HepG2 (cell line): ENCODE data around the gene PALM2AKAP2. TPM values are rescaled to one million over a fixed set of nuclear protein-coding genes. Genes with fewer than 3 reads are reported as not detected.

Experiments
- ATAD3A ChIP-seq: sonication (generic); formaldehyde crosslinking; IDR thresholded peaks from 2 replicates; pipeline ENCODE4 v1.4.0; 2020; ENCODE audit warnings: missing genetic modification reagents
- BRCA1 ChIP-seq: sonication (generic); formaldehyde crosslinking; IDR thresholded peaks from 2 replicates; pipeline ENCODE4 v1.4.0; 2020; ENCODE audit warnings: missing genetic modification reagents
- DNMT1 ChIP-seq: sonication (generic); formaldehyde crosslinking; IDR thresholded peaks from 2 replicates; pipeline ENCODE4 v1.5.1; 2020; ENCODE audit warnings: mild to moderate bottlenecking, missing genetic modification reagents
- HDAC6 ChIP-seq: fragments of 200-600 bp; sonication (generic); IDR thresholded peaks from 2 replicates; pipeline ENCODE4 v1.7.0; 2017; ENCODE audit warnings: mild to moderate bottlenecking, antibody characterized with exemption, low read length, low read depth
- MTF2 ChIP-seq: sonication (generic); formaldehyde crosslinking; IDR thresholded peaks from 2 replicates; pipeline ENCODE4 v1.5.0; 2020; ENCODE audit warnings: missing genetic modification reagents, borderline replicate concordance
- SP1 ChIP-seq, 2 experiments: fragments of 450-650 bp in 1 of 2; sonication (generic) in 1 of 2; formaldehyde crosslinking in 1 of 2; IDR thresholded peaks; 2 replicates each; pipeline versions ENCODE4 v1.4.0 to v1.6.1; 2016 to 2020; ENCODE audit warnings: missing genetic modification reagents in 1 of 2
- ZBTB8A ChIP-seq: sonication (generic); formaldehyde crosslinking; IDR thresholded peaks from 2 replicates; pipeline ENCODE4 v1.4.0; 2020; ENCODE audit warnings: mild to moderate bottlenecking, low read depth, missing genetic modification reagents, borderline replicate concordance
- ZIK1 ChIP-seq: sonication (generic); formaldehyde crosslinking; IDR thresholded peaks from 2 replicates; pipeline ENCODE4 v1.5.0; 2020; ENCODE audit warnings: mild to moderate bottlenecking, low read depth, missing genetic modification reagents, borderline replicate concordance
- ZZZ3 ChIP-seq: sonication (generic); formaldehyde crosslinking; IDR thresholded peaks from 2 replicates; pipeline ENCODE4 v1.4.0; 2020; ENCODE audit warnings: missing genetic modification reagents, mild to moderate bottlenecking, borderline replicate concordance
- polyA plus RNA-seq, 8 experiments: library from polyadenylated mRNA; depleted of rRNA in 3 of 8; stranded (reverse) in 7 of 8; unstranded in 1 of 8; fragments of >200 nt; fragmentation: Illumina TruSeq in 4 of 8; extraction: Trizol in 4 of 8; gene quantifications; 2 replicates each; pipeline versions ENCODE4 v1.2.1 to v1.2.3, GENCODE V29; 2011 to 2016; ENCODE audit warnings: low read depth in 4 of 8, missing spikeins in 1 of 8, mixed read lengths in 1 of 8; ENCODE audit not compliant: insufficient read depth in 1 of 8
- total RNA-seq, 5 experiments: library from RNA; depleted of rRNA; stranded (reverse); fragments of >200 nt; fragmentation: Illumina TruSeq; extraction: Trizol; gene quantifications; 2 replicates each; pipeline ENCODE4 v1.2.3, GENCODE V29; 2016; ENCODE audit warnings: low read depth in 1 of 5
- TF ChIP-seq, protein P1 (sequence below): sonication (generic); formaldehyde crosslinking; IDR thresholded peaks from 2 replicates; pipeline ENCODE4 v1.4.0; 2020; ENCODE audit warnings: missing genetic modification reagents
- TF ChIP-seq, protein P2 (sequence below): fragments of 450-650 bp; IDR thresholded peaks from 2 replicates; pipeline ENCODE4 v1.6.1; 2016
- TF ChIP-seq, protein P3 (sequence below): sonication (generic); formaldehyde crosslinking; IDR thresholded peaks from 2 replicates; pipeline ENCODE4 v1.5.1; 2020; ENCODE audit warnings: mild to moderate bottlenecking, moderate library complexity, missing genetic modification reagents
- TF ChIP-seq, protein P4 (sequence below): sonication (generic); formaldehyde crosslinking; IDR thresholded peaks from 2 replicates; pipeline ENCODE4 v1.4.0; 2020; ENCODE audit warnings: mild to moderate bottlenecking, missing genetic modification reagents

Gene PALM2AKAP2
- total and polyA plus RNA-seq, 2 of the 13 experiments (the other 11 are each of a cell fraction or from before 2014, with no cell fraction given), result 0.25 to 1.8 TPM

DNA sequence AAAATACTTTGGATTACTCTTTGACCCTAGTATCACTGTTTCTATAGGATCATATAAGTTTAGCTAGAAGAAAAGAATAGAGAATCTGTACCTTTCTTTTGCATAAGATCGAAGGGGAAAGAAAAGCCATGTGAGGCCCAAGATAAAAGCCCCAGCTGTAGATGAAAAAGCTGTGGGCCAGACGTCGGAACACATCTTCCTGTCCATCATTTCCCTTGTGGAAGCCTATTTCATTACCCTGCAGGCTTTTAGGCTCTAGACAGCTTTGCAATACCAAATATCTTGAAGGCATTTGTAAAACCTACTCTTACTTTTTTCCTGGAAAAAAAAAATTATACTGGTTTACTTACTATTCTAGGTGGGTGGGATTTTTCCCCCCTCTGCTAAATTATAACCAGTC is 10.0 kb downstream of the PALM2AKAP2 start (continued):
- no peak for TF ChIP-seq ATAD3A (CRISPR knock-in tag)
- TF ChIP-seq, protein P1, sequence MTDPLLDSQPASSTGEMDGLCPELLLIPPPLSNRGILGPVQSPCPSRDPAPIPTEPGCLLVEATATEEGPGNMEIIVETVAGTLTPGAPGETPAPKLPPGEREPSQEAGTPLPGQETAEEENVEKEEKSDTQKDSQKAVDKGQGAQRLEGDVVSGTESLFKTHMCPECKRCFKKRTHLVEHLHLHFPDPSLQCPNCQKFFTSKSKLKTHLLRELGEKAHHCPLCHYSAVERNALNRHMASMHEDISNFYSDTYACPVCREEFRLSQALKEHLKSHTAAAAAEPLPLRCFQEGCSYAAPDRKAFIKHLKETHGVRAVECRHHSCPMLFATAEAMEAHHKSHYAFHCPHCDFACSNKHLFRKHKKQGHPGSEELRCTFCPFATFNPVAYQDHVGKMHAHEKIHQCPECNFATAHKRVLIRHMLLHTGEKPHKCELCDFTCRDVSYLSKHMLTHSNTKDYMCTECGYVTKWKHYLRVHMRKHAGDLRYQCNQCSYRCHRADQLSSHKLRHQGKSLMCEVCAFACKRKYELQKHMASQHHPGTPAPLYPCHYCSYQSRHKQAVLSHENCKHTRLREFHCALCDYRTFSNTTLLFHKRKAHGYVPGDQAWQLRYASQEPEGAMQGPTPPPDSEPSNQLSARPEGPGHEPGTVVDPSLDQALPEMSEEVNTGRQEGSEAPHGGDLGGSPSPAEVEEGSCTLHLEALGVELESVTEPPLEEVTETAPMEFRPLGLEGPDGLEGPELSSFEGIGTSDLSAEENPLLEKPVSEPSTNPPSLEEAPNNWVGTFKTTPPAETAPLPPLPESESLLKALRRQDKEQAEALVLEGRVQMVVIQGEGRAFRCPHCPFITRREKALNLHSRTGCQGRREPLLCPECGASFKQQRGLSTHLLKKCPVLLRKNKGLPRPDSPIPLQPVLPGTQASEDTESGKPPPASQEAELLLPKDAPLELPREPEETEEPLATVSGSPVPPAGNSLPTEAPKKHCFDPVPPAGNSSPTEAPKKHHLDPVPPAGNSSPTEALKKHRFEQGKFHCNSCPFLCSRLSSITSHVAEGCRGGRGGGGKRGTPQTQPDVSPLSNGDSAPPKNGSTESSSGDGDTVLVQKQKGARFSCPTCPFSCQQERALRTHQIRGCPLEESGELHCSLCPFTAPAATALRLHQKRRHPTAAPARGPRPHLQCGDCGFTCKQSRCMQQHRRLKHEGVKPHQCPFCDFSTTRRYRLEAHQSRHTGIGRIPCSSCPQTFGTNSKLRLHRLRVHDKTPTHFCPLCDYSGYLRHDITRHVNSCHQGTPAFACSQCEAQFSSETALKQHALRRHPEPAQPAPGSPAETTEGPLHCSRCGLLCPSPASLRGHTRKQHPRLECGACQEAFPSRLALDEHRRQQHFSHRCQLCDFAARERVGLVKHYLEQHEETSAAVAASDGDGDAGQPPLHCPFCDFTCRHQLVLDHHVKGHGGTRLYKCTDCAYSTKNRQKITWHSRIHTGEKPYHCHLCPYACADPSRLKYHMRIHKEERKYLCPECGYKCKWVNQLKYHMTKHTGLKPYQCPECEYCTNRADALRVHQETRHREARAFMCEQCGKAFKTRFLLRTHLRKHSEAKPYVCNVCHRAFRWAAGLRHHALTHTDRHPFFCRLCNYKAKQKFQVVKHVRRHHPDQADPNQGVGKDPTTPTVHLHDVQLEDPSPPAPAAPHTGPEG (CRISPR knock-in tag), result no peak
- TF ChIP-seq, protein P2, sequence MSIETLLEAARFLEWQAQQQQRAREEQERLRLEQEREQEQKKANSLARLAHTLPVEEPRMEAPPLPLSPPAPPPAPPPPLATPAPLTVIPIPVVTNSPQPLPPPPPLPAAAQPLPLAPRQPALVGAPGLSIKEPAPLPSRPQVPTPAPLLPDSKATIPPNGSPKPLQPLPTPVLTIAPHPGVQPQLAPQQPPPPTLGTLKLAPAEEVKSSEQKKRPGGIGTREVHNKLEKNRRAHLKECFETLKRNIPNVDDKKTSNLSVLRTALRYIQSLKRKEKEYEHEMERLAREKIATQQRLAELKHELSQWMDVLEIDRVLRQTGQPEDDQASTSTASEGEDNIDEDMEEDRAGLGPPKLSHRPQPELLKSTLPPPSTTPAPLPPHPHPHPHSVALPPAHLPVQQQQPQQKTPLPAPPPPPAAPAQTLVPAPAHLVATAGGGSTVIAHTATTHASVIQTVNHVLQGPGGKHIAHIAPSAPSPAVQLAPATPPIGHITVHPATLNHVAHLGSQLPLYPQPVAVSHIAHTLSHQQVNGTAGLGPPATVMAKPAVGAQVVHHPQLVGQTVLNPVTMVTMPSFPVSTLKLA, result no peak
- TF ChIP-seq, protein P3, sequence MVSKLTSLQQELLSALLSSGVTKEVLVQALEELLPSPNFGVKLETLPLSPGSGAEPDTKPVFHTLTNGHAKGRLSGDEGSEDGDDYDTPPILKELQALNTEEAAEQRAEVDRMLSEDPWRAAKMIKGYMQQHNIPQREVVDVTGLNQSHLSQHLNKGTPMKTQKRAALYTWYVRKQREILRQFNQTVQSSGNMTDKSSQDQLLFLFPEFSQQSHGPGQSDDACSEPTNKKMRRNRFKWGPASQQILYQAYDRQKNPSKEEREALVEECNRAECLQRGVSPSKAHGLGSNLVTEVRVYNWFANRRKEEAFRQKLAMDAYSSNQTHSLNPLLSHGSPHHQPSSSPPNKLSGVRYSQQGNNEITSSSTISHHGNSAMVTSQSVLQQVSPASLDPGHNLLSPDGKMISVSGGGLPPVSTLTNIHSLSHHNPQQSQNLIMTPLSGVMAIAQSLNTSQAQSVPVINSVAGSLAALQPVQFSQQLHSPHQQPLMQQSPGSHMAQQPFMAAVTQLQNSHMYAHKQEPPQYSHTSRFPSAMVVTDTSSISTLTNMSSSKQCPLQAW, result no peak
- TF ChIP-seq DNMT1, result no peak
- no peak for TF ChIP-seq SP1 (IDR thresholded peaks at IDR 0.05)
- no peak for TF ChIP-seq SP1 (CRISPR knock-in tag; IDR thresholded peaks at IDR 0.05)
- TF ChIP-seq ZBTB8A, result no peak
- TF ChIP-seq MTF2 (CRISPR knock-in tag), result no peak
- TF ChIP-seq HDAC6, result no peak
- TF ChIP-seq ZIK1, result no peak
- TF ChIP-seq, protein P4, sequence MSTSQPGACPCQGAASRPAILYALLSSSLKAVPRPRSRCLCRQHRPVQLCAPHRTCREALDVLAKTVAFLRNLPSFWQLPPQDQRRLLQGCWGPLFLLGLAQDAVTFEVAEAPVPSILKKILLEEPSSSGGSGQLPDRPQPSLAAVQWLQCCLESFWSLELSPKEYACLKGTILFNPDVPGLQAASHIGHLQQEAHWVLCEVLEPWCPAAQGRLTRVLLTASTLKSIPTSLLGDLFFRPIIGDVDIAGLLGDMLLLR (CRISPR knock-in tag), result no peak
- TF ChIP-seq ZZZ3, result no peak
- TF ChIP-seq BRCA1, result no peak
